Effector CD4-positive, alpha-beta T cell (primary cell): ENCODE data around the gene LANCL3. TPM values are rescaled to one million over a fixed set of nuclear protein-coding genes. Genes with fewer than 3 reads are reported as not detected.
"Not testable (repeated sequence)": the region's sequence is repeated elsewhere in the genome, so short reads cannot be mapped to it uniquely, and the experiment has no call there.

Experiments
- DNase-seq: peaks from one replicate; pipeline ENCODE4 v3.0.0-alpha.2; 2020
- total RNA-seq: gene quantifications from one replicate; lab custom pipeline; 2026; lab: John Stamatoyannopoulos, UW

Gene LANCL3
- not detected for total RNA-seq

GRCh38 chrX:37571426-37572107, at the start of gene LANCL3:
Gene LANCL3, plus strand, starts transcription at chrX:37571661. Its CDS starts 210 bp downstream, at chrX:37571871.
- DNase-seq: not testable (repeated sequence)

DNA sequence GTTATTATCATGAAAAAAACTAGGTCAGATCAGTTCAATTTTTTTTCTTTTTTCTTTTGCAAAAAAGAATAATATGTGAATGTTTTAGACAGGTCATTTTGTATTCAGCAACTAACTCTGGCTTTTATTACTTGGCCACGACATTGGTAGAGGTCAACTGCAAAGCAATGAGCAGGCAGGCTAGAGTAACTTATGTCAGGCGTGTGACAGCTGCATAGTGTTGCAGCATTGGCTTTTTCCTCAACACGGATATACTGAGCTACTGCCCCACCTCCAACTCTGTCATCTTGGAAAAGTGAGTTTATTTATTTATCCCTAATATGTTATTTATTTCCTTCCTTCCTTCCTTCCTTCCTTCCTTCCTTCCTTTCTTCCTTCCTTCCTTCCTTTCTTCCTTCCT, 47.8 kb upstream of the LANCL3 start:
- not testable (repeated sequence) for DNase-seq

GRCh38 chrX:37541991-37542390, 29.5 kb upstream of the LANCL3 start:
- no peak for DNase-seq

- no peak for DNase-seq
These were observed 28.7 kb upstream of the LANCL3 start for GRCh38 chrX:37542791-37543190.

GRCh38 chrX:37543324-37543723, 28.1 kb upstream of the LANCL3 start:
- no peak for DNase-seq

DNA sequence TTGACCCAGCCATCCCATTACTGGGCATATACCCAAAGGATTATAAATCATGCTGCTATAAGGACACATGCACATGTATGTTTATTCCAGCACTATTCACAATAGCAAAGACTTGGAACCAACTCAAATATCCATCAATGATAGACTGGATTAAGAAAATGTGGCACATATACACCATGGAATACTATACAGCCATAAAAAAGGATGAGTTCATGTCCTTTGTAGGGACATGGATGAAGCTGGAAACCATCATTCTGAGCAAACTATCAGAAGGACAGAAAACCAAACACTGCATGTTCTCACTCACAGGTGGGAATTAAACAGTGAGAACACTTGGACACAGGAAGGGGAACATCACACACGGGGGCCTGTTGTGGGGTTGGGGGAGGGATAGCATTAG, 26.9 kb upstream of the LANCL3 start:
- DNase-seq: not testable (repeated sequence)

DNA sequence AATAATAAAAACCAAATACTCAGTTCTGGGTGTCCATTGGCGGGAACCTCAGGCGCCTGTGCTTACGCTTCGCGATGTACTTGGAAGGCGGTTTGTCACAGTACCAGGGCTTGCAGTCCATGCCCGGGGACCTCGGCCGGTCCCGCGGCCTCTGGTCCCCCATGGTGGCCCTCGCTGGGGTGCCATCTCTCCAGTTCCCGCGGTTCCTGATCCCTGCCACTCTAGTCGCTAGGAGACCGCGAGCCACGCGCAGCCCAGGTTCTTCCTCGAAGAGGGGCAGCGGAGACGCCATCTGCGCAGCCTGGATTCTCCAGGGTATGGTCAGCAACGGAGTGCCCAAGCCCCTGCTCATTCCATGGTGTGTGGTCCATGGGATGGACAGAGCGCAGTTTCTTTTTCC, 26.4 kb upstream of the LANCL3 start:
- DNase-seq: no peak

GRCh38 chrX:37549619-37550018, 21.8 kb upstream of the LANCL3 start:
- DNase-seq: not testable (repeated sequence)

DNA sequence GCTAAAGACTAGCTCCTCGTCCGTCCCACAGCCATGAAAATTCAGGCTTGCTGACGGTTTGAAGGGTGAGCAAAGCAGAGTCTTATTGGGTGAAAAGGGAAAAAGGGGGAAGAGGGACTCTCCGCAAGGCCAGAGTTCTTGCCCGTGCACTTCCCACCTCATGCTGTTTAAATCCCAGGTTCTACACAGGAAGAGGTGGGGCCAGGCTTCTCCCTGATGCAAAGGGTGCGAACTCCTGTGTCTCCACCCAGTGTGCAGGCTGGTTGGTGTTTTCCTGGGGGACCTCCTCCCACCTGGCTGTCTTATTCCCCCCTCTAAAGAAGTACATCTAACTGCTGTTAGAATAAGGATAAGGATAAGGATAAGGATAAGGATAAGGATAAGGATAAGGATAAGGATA, 18.0 kb upstream of the LANCL3 start:
- no peak for DNase-seq

- not testable (repeated sequence) for DNase-seq
These were observed 6.2 kb upstream of the LANCL3 start for GRCh38 chrX:37565254-37565653.

DNA sequence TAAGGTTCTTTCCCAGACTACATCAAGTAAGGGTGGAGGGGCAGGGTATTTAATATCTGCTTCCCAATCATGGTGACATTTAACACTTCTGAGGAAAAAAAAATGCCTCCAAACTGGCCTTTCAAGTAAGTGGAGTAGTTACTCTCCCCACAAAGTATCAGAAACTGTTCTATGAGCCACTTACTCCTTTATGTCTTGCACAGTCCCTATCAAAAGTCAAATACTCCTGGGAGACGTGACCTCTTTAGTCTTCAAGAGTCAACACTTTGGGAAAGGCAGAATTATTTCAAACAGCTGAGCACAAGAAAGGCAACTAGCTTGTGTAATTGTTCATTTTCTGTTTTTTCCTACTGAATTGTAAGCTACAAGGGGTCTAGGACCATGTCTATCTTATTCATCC, 1.1 kb upstream of the LANCL3 start:
- DNase-seq: not testable (repeated sequence)

GRCh38 chrX:37572108-37572587, 687 bp downstream of the LANCL3 start:
- not testable (repeated sequence) for DNase-seq

- not testable (repeated sequence) for DNase-seq
These were observed 1.7 kb downstream of the LANCL3 start for GRCh38 chrX:37573121-37573520.

- no peak for DNase-seq
These were observed 6.6 kb downstream of the LANCL3 start for GRCh38 chrX:37578045-37578444.

DNA sequence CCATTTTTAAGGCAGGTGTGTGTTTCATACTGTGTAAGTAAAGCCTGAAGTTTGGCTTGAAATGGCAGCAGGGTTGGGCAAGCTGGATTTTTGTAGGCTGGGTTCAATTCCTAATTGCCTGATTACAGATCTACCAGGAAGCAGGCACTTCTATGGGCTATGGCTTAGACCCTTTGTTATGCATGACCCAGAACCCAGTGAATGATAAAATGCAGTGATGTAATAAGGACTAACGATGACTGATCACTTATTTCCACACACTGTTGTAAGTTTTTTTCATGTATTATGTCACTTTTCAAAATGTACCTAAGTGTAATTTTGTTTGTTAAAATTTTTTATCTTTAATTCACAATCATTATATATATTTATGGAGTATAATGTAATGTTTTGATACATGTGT, 8.6 kb downstream of the LANCL3 start:
- no peak for DNase-seq

GRCh38 chrX:37587337-37587736, 15.9 kb downstream of the LANCL3 start:
- DNase-seq: not testable (repeated sequence)

GRCh38 chrX:37590047-37590446, 18.6 kb downstream of the LANCL3 start:
- no peak for DNase-seq

DNA sequence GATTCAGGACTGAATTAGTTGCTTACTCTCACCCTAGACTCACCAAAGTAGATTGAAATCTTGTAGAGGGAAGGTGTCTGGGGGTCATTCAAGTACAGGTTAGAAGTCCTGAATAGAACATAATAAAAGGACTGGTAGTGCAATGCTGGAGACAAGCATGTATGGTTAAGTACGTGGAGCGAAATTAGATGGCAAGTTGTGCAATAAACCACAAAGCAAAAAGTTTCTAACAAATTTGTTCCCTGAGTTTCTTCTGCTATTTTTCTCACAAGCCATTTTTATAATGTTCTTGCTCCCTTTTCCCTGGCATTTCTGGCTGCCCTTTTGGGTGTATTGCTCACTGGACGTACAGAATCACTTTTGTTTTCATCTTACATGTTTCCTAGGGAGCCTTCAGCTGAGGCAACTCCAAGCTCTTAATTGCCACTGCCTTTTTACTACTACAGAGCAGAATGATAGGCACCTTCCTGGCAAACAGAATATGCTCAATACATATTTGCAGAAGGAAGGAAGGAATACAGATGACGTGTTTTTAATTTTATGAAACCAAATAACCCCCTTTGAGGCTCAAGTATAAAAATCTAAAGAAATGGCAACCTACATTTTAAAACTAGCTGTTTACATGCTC, 23.4 kb downstream of the LANCL3 start:
- no peak for DNase-seq

DNA sequence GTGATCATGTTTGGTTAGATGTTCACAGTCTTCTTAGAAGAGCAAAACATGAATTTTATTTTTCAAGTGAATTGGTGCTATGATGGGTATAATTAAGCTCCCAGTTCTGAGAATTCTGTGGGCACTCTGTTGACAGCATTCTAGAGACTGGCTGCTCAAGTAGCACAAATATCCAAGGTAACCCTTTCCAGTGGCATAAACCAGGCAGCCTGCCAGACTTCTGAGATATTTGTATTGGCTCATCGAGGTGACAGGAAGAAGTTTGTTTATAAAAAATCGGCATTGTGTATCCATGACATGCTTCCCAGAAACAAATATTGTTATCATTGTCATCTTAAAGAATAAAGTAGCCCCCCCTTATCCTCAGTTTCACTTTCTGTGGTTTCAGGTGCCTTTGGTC, 28.3 kb downstream of the LANCL3 start:
- no peak for DNase-seq

- DNase-seq: no peak
These were observed 32.5 kb downstream of the LANCL3 start for GRCh38 chrX:37603938-37604409.

- no peak for DNase-seq
These were observed 35.8 kb downstream of the LANCL3 start for GRCh38 chrX:37607243-37607642.

GRCh38 chrX:37608156-37608555, 36.7 kb downstream of the LANCL3 start:
- DNase-seq: no peak

DNA sequence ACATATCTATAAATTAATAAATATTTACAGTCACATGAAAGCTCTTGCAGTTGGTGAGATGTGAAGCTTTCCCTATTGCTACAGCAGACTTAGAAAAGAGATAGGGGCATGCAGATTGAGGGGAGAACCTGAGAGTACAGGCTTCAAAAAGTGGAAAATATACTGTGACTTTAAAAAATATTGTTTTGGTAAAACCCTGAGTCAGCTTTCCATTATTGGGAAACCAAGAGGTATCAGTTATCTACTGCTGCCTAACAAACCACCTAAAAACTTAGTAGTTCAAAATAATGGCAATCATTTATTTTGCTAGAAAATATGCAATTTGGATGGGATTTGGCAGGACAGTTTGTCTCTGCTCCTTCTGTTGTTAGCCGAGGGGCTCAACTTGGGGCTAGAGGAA, 38.3 kb downstream of the LANCL3 start:
- no peak for DNase-seq

DNA sequence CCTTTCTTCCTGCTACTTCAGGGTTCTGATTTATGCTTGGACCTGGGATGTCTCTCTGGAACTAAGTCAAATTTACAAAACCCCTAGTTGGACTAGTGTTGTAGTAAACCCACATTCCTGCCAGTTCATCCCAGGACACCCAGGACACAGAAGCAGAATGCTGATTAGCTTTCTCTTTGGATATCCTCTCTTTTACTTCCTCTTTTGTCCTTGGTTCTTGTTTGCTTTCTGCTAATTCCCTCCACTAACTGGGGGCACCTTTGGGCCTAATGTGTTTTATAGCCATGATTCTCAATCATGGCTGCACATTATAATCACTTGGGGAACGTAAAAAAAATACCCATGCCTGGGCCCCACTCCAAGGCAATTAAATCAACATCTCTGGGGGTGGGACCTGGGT, 42.5 kb downstream of the LANCL3 start:
- DNase-seq: no peak
